ENCODE measurements around the gene DAPK1. TPM values are rescaled to one million over a fixed set of nuclear protein-coding genes. Genes with fewer than 3 reads are reported as not detected.

DAPK1 gene
- total and polyA plus RNA-seq, 10 of the 15 experiments (the other 5 are each of a cell fraction or from before 2014, with no cell fraction given) = 8.2 to 94.7 (median 51.6) TPM

DNA sequence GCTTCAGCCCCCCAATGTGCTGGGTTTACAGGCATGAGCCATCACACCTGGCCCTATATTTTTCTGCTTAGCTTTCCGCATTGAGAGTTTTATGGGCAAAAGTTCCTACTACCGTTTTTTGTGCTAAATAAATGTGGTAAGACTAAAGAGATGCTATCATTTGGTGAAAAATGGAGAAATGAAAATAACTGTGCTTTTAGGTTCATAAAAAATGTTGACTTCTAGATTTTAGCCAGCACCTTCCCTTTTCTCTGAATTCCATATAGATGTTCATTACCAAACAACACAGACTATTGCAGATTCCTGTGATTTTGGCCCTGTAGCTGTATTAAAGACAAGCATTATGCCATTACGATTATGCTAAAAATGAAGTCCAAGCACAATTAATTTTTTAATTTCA, 156.3 kb downstream of the DAPK1 start:
- SMC1A ChIA-PET (ENCODE audit: uncharacterized antibody, unreplicated experiment) = no interaction called here
- H3K9ac ChIP-seq (ENCODE audit: control insufficient read depth, insufficient read depth, low read length) = no peak overlapping the region
- no peak overlapping the region for H3K27ac ChIP-seq (ENCODE audit: control insufficient read depth, insufficient read depth)
- no peak overlapping the region for H3K4me3 ChIP-seq
- H4K20me1 ChIP-seq (ENCODE audit: control insufficient read depth, insufficient read depth) = no peaks in the 10 kb centered on the region
- RAD21 ChIA-PET (ENCODE audit: unreplicated experiment) = no interaction called here
- intact Hi-C loops (cut with micrococcal nuclease; ENCODE audit: unreplicated experiment) = no loop called here
- no TSS peak for BruUV-seq (replicated peaks)
- 48% methylated on average over 3 of the region's 3 CpGs for WGBS (ENCODE audit: insufficient coverage, insufficient replicate concordance, low lambda C conversion rate, missing lambda C conversion rate)
- H3K36me3 ChIP-seq (ENCODE audit: control insufficient read depth in 2 of 2, insufficient read depth in 2 of 2, low read length in 1 of 2) = peaks cover 0 to 6% of the 10 kb centered on the region in 2 experiments
- no peak for FAIRE-seq
- no peaks in the 10 kb centered on the region for H3K4me1 ChIP-seq (ENCODE audit: control insufficient read depth, insufficient read depth, low read length)
- in situ Hi-C loops (cut with MboI) = no loop called here
- H3K9me3 ChIP-seq (replicated peaks; ENCODE audit: control insufficient read depth, insufficient read depth, low read length) = no peaks in the 10 kb centered on the region
- no peaks in the 10 kb centered on the region for H3K79me2 ChIP-seq (ENCODE audit: control insufficient read depth, insufficient read depth, low read length)
- no peak for DNase-seq (ENCODE audit: low read depth, low spot score)
- no peak for ATAC-seq
- no peak overlapping the region for H2AFZ ChIP-seq (ENCODE audit: control insufficient read depth, low read depth, low read length)
- CTCF ChIA-PET = interaction anchor here (1.1 kb wide), 1 partner anchor 8 kb away, joined by 3 read pairs; no protein-coding TSS in a partner anchor
- H3K27me3 ChIP-seq (replicated peaks in 1 of 2; ENCODE audit: control insufficient read depth in 2 of 2, insufficient read depth in 2 of 2, low read length in 1 of 2) = no peaks in the 10 kb centered on the region
- TF ChIP-seq ZNF384 (IDR thresholded peaks at IDR 0.05; ENCODE audit: borderline replicate concordance, low read depth, low read length) = no peak
- TF ChIP-seq RAD51 (IDR thresholded peaks at IDR 0.05) = no peak
- TF ChIP-seq FOXM1 (IDR thresholded peaks at IDR 0.05; ENCODE audit: low read depth, low read length) = no peak
- no peak for TF ChIP-seq ZZZ3 (IDR thresholded peaks at IDR 0.05; ENCODE audit: control insufficient read depth, insufficient read length, low read depth)
- no peak for TF ChIP-seq NBN (IDR thresholded peaks at IDR 0.05)
- TF ChIP-seq, protein P1, sequence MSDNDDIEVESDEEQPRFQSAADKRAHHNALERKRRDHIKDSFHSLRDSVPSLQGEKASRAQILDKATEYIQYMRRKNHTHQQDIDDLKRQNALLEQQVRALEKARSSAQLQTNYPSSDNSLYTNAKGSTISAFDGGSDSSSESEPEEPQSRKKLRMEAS (IDR thresholded peaks at IDR 0.05; ENCODE audit: low read depth, low read length) = no peak
- TF ChIP-seq WRNIP1 (IDR thresholded peaks at IDR 0.05; ENCODE audit: borderline replicate concordance, low read depth, low read length) = no peak
- TF ChIP-seq MTA2 (IDR thresholded peaks at IDR 0.05; ENCODE audit: low read depth) = no peak
- no peak for TF ChIP-seq ZNF217 (IDR thresholded peaks at IDR 0.05)
- no peak for TF ChIP-seq SMARCA5 (IDR thresholded peaks at IDR 0.05)
- TF ChIP-seq EP300 (IDR thresholded peaks at IDR 0.05; ENCODE audit: borderline replicate concordance in 1 of 2, control insufficient read depth in 1 of 2, low read depth in 2 of 2, low read length in 2 of 2) = no peak
- TF ChIP-seq CEBPB (IDR thresholded peaks at IDR 0.05; ENCODE audit: borderline replicate concordance in 1 of 2, low read depth in 2 of 2, low read length in 2 of 2) = no peak
- no peak for TF ChIP-seq USF2 (IDR thresholded peaks at IDR 0.05; ENCODE audit: borderline replicate concordance, low read depth, low read length)
- TF ChIP-seq, protein P2, sequence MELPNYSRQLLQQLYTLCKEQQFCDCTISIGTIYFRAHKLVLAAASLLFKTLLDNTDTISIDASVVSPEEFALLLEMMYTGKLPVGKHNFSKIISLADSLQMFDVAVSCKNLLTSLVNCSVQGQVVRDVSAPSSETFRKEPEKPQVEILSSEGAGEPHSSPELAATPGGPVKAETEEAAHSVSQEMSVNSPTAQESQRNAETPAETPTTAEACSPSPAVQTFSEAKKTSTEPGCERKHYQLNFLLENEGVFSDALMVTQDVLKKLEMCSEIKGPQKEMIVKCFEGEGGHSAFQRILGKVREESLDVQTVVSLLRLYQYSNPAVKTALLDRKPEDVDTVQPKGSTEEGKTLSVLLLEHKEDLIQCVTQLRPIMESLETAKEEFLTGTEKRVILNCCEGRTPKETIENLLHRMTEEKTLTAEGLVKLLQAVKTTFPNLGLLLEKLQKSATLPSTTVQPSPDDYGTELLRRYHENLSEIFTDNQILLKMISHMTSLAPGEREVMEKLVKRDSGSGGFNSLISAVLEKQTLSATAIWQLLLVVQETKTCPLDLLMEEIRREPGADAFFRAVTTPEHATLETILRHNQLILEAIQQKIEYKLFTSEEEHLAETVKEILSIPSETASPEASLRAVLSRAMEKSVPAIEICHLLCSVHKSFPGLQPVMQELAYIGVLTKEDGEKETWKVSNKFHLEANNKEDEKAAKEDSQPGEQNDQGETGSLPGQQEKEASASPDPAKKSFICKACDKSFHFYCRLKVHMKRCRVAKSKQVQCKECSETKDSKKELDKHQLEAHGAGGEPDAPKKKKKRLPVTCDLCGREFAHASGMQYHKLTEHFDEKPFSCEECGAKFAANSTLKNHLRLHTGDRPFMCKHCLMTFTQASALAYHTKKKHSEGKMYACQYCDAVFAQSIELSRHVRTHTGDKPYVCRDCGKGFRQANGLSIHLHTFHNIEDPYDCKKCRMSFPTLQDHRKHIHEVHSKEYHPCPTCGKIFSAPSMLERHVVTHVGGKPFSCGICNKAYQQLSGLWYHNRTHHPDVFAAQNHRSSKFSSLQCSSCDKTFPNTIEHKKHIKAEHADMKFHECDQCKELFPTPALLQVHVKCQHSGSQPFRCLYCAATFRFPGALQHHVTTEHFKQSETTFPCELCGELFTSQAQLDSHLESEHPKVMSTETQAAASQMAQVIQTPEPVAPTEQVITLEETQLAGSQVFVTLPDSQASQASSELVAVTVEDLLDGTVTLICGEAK (IDR thresholded peaks at IDR 0.05; ENCODE audit: borderline replicate concordance) = no peak
- TF ChIP-seq SUZ12 (IDR thresholded peaks at IDR 0.05; ENCODE audit: unreplicated experiment) = no peak
- no peak for TF ChIP-seq TCF12 (IDR thresholded peaks at IDR 0.05; ENCODE audit: low read depth, low read length)
- no peak for TF ChIP-seq MTA3 (IDR thresholded peaks at IDR 0.05; ENCODE audit: borderline replicate concordance, low read length)
- no peak for TF ChIP-seq PML (IDR thresholded peaks at IDR 0.05; ENCODE audit: low read length)
- no peak for TF ChIP-seq TAF1 (IDR thresholded peaks at IDR 0.05; ENCODE audit: borderline replicate concordance, low read depth, low read length)
- TF ChIP-seq, protein P3, sequence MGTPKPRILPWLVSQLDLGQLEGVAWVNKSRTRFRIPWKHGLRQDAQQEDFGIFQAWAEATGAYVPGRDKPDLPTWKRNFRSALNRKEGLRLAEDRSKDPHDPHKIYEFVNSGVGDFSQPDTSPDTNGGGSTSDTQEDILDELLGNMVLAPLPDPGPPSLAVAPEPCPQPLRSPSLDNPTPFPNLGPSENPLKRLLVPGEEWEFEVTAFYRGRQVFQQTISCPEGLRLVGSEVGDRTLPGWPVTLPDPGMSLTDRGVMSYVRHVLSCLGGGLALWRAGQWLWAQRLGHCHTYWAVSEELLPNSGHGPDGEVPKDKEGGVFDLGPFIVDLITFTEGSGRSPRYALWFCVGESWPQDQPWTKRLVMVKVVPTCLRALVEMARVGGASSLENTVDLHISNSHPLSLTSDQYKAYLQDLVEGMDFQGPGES (IDR thresholded peaks at IDR 0.05) = no peak
- no peak overlapping the region for H3K4me2 ChIP-seq (ENCODE audit: control insufficient read depth, insufficient read depth)
- POLR2A ChIA-PET = no interaction called here
